RWPE2 (cell line): ENCODE measurements around the gene ELAVL2.

Experiments
- ATAC-seq: fragments of 200-7000 bp; cut with Tn5 transposase; 3 replicates; pipeline ENCODE4 v1.9.1; 2021; ENCODE audit warnings: low read depth
- DNase-seq: peaks from one replicate; pipeline ENCODE4 v3.0.0-alpha.2; 2020; ENCODE audit warnings: low spot score
- H3K27ac ChIP-seq: fragments of 450-650 bp; 2 replicates; pipeline ENCODE4 v1.5.1; 2017; ENCODE audit warnings: mild to moderate bottlenecking; ENCODE audit not compliant: poor library complexity, severe bottlenecking
- H3K27me3 ChIP-seq: fragments of 250-450 bp; sonication (Bioruptor Pico); 2 replicates; pipeline ENCODE4 v1.5.1; 2021; ENCODE audit warnings: mild to moderate bottlenecking, moderate library complexity; ENCODE audit not compliant: insufficient read depth, poor library complexity, severe bottlenecking
- H3K36me3 ChIP-seq: fragments of 250-450 bp; sonication (Bioruptor Pico); 2 replicates; pipeline ENCODE4 v1.5.1; 2020; ENCODE audit warnings: low read depth, mild to moderate bottlenecking, moderate library complexity
- H3K4me1 ChIP-seq: fragments of 250-450 bp; sonication (Bioruptor Pico); 2 replicates; pipeline ENCODE4 v1.5.1; 2021; ENCODE audit warnings: mild to moderate bottlenecking, moderate library complexity; ENCODE audit not compliant: insufficient read depth, poor library complexity, severe bottlenecking
- H3K4me3 ChIP-seq: fragments of 250-450 bp; sonication (Bioruptor Pico); 2 replicates; pipeline ENCODE4 v1.5.1; 2021; ENCODE audit warnings: mild to moderate bottlenecking, moderate library complexity; ENCODE audit not compliant: severe bottlenecking
- H3K9me3 ChIP-seq: fragments of 250-450 bp; sonication (Bioruptor Pico); 2 replicates; pipeline ENCODE4 v1.5.1; 2021; ENCODE audit warnings: mild to moderate bottlenecking, moderate library complexity; ENCODE audit not compliant: severe bottlenecking
- TF ChIP-seq, protein P1 (sequence below): fragments of 450-650 bp; IDR thresholded peaks from one replicate; pipeline ENCODE4 v1.5.1; 2017; ENCODE audit warnings: mild to moderate bottlenecking, moderate library complexity; ENCODE audit not compliant: poor library complexity, severe bottlenecking

The ELAVL2 gene

DNA sequence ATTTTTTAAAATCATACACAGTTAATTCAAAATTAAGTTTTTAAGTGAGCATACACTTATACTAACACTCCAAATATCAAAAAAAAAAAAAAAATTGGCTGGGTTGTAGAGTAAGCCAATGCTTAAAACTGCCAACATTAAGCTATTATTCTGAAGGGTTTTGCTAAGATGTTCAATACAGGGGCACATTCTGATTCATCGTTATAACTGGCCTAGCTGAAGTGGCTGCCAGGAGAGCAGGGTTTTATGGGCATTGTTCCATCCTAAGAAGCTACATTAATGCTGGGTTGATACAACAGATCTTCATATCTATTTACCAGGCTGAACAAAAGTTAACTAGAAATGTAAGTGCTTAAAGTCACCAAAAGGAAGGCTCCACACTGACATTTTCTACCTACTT, 13.4 kb downstream of the ELAVL2 start:
- Histone ChIP-seq H3K27me3 (no peaks in the 10 kb centered on the region), H3K9me3 (no peaks in the 10 kb centered on the region), H3K4me3 (no peak overlapping the region), H3K27ac (peak overlapping the region; percentile 44), H3K36me3 (no peaks in the 10 kb centered on the region), H3K4me1 (peaks cover 35% of the 10 kb centered on the region)
- TF ChIP-seq, protein P1, sequence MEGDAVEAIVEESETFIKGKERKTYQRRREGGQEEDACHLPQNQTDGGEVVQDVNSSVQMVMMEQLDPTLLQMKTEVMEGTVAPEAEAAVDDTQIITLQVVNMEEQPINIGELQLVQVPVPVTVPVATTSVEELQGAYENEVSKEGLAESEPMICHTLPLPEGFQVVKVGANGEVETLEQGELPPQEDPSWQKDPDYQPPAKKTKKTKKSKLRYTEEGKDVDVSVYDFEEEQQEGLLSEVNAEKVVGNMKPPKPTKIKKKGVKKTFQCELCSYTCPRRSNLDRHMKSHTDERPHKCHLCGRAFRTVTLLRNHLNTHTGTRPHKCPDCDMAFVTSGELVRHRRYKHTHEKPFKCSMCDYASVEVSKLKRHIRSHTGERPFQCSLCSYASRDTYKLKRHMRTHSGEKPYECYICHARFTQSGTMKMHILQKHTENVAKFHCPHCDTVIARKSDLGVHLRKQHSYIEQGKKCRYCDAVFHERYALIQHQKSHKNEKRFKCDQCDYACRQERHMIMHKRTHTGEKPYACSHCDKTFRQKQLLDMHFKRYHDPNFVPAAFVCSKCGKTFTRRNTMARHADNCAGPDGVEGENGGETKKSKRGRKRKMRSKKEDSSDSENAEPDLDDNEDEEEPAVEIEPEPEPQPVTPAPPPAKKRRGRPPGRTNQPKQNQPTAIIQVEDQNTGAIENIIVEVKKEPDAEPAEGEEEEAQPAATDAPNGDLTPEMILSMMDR = no peak
- ATAC-seq (peak; percentile 60), DNase-seq (no peak)

DNA sequence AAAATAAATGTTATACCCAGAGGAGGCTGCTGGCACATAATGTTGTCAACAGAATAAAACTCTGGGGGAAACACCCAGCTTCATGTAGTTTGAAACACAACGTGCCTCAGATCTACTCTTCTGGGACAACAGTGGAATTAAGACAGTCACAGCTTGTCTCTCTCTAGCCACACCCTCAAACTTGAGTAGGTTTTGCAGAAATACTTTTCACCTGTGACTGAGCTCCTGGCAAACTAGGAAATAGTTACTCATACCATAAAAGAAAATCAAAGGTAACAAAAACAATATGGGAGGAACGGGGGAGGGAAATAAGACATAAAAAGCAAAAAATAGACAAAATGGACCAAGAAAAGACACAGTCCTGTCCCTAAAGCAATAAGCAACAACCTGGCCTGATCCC, 14.4 kb downstream of the ELAVL2 start:
- peaks cover 35% of the 10 kb centered on the region for H3K4me1 ChIP-seq
- no peaks in the 10 kb centered on the region for H3K27me3 ChIP-seq
- DNase-seq (no peak), ATAC-seq (peak; percentile 70)
- peak overlapping the region; percentile 44 for H3K27ac ChIP-seq
- no peak overlapping the region for H3K4me3 ChIP-seq
- TF ChIP-seq, protein P1 = no peak
- no peaks in the 10 kb centered on the region for H3K9me3 ChIP-seq
- H3K36me3 ChIP-seq = no peaks in the 10 kb centered on the region

DNA sequence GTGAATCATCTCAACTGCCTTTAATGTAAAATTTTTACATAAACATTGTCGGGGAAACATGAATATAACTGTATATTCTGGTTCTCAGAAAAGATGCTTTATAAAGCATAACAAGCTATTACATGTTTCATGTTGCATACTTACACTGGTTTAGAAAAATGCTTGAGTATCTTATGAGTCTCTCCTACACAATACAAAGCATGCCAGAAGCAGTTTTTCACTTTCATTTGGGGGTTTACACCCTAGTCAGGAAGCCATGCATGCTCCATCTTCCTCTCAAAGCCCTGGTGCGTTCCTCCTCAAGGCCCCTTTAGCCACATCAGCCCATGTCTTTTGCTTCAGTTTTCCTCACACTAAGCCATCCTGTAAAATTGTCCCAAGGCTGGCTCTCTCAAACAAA, 22.8 kb downstream of the ELAVL2 start:
- TF ChIP-seq, protein P1 = no peak
- DNase-seq (no peak), ATAC-seq (no peak; the same call in 2 of the 3 replicates)
- no peaks in the 10 kb centered on the region for H3K27me3 ChIP-seq
- no peaks in the 10 kb centered on the region for H3K9me3 ChIP-seq
- no peaks in the 10 kb centered on the region for H3K4me1 ChIP-seq
- H3K36me3 ChIP-seq = no peaks in the 10 kb centered on the region
- no peak overlapping the region for H3K4me3 ChIP-seq
- H3K27ac ChIP-seq = no peak overlapping the region

DNA sequence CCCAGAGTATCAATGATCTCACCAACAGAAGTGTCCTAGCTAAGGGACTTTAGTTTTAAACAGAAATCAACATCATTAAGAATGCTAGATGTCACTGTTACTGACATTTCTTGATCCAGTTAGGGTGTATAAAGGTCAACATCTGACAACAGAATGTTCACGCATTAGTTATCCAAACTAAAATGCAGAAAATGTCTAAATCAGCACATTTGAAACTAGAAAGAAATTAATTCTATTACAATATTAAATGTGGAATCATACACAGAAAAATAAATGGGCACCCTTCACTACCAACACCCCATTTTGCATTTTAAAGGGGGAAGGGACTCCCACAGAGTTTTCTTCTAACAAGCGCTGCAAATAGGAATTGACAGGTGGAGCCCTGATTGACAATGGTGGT, 24.5 kb downstream of the ELAVL2 start:
- Histone ChIP-seq H3K27me3 (no peaks in the 10 kb centered on the region), H3K9me3 (no peaks in the 10 kb centered on the region), H3K27ac (no peak overlapping the region), H3K4me1 (no peaks in the 10 kb centered on the region), H3K36me3 (no peaks in the 10 kb centered on the region), H3K4me3 (no peak overlapping the region)
- no peak for DNase-seq
- no peak for ATAC-seq
- TF ChIP-seq, protein P1 = no peak

DNA sequence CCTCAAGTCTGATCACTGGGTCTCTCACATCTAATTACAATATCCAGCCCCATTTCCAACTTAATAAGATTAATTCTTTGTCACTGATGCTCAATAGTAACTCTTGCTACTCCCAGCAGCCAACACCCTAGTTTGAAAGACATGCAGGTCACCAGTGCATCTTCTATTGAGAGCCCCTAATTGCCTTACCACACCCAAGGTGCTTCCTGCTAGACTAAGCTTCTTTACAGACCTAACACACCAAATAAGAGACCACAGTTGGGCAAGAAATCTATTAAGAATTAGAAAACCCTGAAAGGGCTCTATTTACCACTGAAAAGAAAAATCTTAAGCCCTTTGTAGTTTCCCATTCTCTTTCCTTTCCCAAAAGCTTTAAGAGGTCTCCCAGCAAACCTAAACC, 26.5 kb downstream of the ELAVL2 start:
- Histone ChIP-seq H3K9me3 (no peaks in the 10 kb centered on the region), H3K4me1 (no peaks in the 10 kb centered on the region)
- ATAC-seq = no peak

More for the DNA sequence above, 26.5 kb downstream of the ELAVL2 start:
- Histone ChIP-seq H3K27me3 (no peaks in the 10 kb centered on the region), H3K36me3 (no peaks in the 10 kb centered on the region), H3K4me3 (no peak overlapping the region), H3K27ac (no peak overlapping the region)
- DNase-seq = no peak
- TF ChIP-seq, protein P1 = no peak
